Prostate gland (tissue), 2 donors: ENCODE measurements around the gene UVRAG.

ENCODE experiments used
- POLR2A ChIP-seq: fragments of 450-650 bp; IDR thresholded peaks from one replicate; pipeline ENCODE4 v1.6.1; 2016; ENCODE audit warnings: antibody characterized with exemption, mild to moderate bottlenecking
- POLR2AphosphoS5 ChIP-seq: sonication (generic); formaldehyde crosslinking; IDR thresholded peaks from one replicate; pipeline ENCODE4 v1.6.1; 2017; ENCODE audit warnings: antibody characterized with exemption
- TF ChIP-seq, protein P1 (sequence below), 4 experiments: fragments of 200-600 bp in 2 of 4; fragments of 450-650 bp in 2 of 4; sonication (generic) in 2 of 4; IDR thresholded peaks; 1 replicate in 3 of 4; 2 replicates in 1 of 4; pipeline ENCODE4 v1.5.1; 2016 to 2019; ENCODE audit warnings: antibody characterized with exemption in 4 of 4, mild to moderate bottlenecking in 2 of 4, moderate library complexity in 2 of 4

- TF ChIP-seq, protein P1, sequence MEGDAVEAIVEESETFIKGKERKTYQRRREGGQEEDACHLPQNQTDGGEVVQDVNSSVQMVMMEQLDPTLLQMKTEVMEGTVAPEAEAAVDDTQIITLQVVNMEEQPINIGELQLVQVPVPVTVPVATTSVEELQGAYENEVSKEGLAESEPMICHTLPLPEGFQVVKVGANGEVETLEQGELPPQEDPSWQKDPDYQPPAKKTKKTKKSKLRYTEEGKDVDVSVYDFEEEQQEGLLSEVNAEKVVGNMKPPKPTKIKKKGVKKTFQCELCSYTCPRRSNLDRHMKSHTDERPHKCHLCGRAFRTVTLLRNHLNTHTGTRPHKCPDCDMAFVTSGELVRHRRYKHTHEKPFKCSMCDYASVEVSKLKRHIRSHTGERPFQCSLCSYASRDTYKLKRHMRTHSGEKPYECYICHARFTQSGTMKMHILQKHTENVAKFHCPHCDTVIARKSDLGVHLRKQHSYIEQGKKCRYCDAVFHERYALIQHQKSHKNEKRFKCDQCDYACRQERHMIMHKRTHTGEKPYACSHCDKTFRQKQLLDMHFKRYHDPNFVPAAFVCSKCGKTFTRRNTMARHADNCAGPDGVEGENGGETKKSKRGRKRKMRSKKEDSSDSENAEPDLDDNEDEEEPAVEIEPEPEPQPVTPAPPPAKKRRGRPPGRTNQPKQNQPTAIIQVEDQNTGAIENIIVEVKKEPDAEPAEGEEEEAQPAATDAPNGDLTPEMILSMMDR (IDR thresholded peaks at IDR 0.05), result no peak
- TF ChIP-seq POLR2A (no peak), POLR2AphosphoS5 (no peak)
Observed at GRCh38 chr11:76086743-76087635, 272.0 kb downstream of the UVRAG start.
